SK-N-SH (cell line): ENCODE data around the gene LY6G5C. TPM values are rescaled to one million over a fixed set of nuclear protein-coding genes. Genes with fewer than 3 reads are reported as not detected.

Experiments
- CTCF ChIA-PET: fragments of 300-600, 350-600 bp; formaldehyde crosslinking; extraction: SDS; loops from one replicate; lab custom pipeline; 2021; lab: Yijun Ruan, JAX
- POLR2A ChIA-PET: fragments of 350-600 bp; sonication (Branson Sonifier 250); formaldehyde crosslinking; extraction: SDS; loops from one replicate; lab custom pipeline; 2020; ENCODE audit warnings: antibody characterized with exemption, inconsistent platforms; lab: Yijun Ruan, JAX
- DNase-seq: peaks from one replicate; pipeline ENCODE4 v3.0.0; 2012
- H2AFZ ChIP-seq: fragments of 200-600 bp; sonication (generic); 2 replicates; pipeline ENCODE4 v1.8.1; 2016; ENCODE audit warnings: antibody characterized with exemption, mild to moderate bottlenecking, low read depth
- H3F3A ChIP-seq: fragments of 200-600 bp; sonication (generic); replicated peaks from 2 replicates; pipeline ENCODE3; 2016; ENCODE audit warnings: antibody characterized with exemption, mild to moderate bottlenecking; ENCODE audit not compliant: insufficient read depth
- H3K27ac ChIP-seq, 2 experiments: fragments of 200-500 bp in 1 of 2; fragments of 200-600 bp in 1 of 2; sonication (Bioruptor generic) in 1 of 2; sonication (generic), shearing (Covaris generic) in 1 of 2; 2 replicates each; pipeline versions ENCODE4 v1.5.1 to v1.6.1; 2014 to 2016; ENCODE audit warnings: low read depth in 2 of 2, inconsistent platforms in 1 of 2, low read length in 1 of 2, mild to moderate bottlenecking in 1 of 2, mixed read lengths in 1 of 2
- H3K27me3 ChIP-seq: fragments of 200-600 bp; sonication (generic), shearing (Covaris generic); 2 replicates; pipeline ENCODE4 v1.6.1; 2016; ENCODE audit warnings: mixed run types; ENCODE audit not compliant: insufficient read depth
- H3K36me3 ChIP-seq, 2 experiments: fragments of 200-500 bp in 1 of 2; fragments of 200-600 bp in 1 of 2; sonication (Bioruptor generic) in 1 of 2; sonication (generic) in 1 of 2; replicated peaks in 1 of 2; 2 replicates each; pipeline versions ENCODE3 to v1.5.1; 2014 to 2016; ENCODE audit warnings: low read length in 1 of 2, mild to moderate bottlenecking in 1 of 2; ENCODE audit not compliant: insufficient read depth in 2 of 2, control insufficient read depth in 1 of 2
- H3K4me1 ChIP-seq, 2 experiments: fragments of 200-500 bp in 1 of 2; fragments of 200-600 bp in 1 of 2; sonication (Bioruptor generic) in 1 of 2; sonication (generic), shearing (Covaris generic) in 1 of 2; 2 replicates each; pipeline versions ENCODE4 v1.5.1 to v1.6.1; 2014 to 2016; ENCODE audit warnings: low read depth in 1 of 2, low read length in 1 of 2, mixed run types in 1 of 2; ENCODE audit not compliant: insufficient read depth in 2 of 2, control insufficient read depth in 1 of 2
- H3K4me2 ChIP-seq: fragments of 200-600 bp; sonication (generic), shearing (Covaris generic); 2 replicates; pipeline ENCODE4 v1.6.1; 2017; ENCODE audit warnings: mixed run types
- H3K4me3 ChIP-seq, 2 experiments: fragments of 200-500 bp in 1 of 2; fragments of 200-600 bp in 1 of 2; sonication (Bioruptor generic) in 1 of 2; sonication (generic), shearing (Covaris generic) in 1 of 2; 2 replicates each; pipeline versions ENCODE4 v1.5.1 to v1.8.1; 2014 to 2016; ENCODE audit warnings: low read depth in 2 of 2, inconsistent platforms in 1 of 2, low read length in 1 of 2, mild to moderate bottlenecking in 1 of 2, mixed read lengths in 1 of 2, moderate library complexity in 1 of 2
- H3K79me2 ChIP-seq: fragments of 200-600 bp; sonication (generic); 2 replicates; pipeline ENCODE4 v1.8.1; 2017; ENCODE audit warnings: mild to moderate bottlenecking; ENCODE audit not compliant: insufficient read depth
- H3K9ac ChIP-seq: fragments of 200-600 bp; sonication (generic); 2 replicates; pipeline ENCODE4 v1.6.1; 2017; ENCODE audit warnings: mixed run types
- H3K9me2 ChIP-seq: fragments of 200-600 bp; sonication (generic); 2 replicates; pipeline ENCODE4 v1.6.1; 2017; ENCODE audit warnings: mixed run types
- H3K9me3 ChIP-seq: fragments of 200-600 bp; sonication (generic); 2 replicates; pipeline ENCODE4 v1.6.1; 2017; ENCODE audit warnings: mixed run types, mild to moderate bottlenecking, moderate library complexity
- H4K20me1 ChIP-seq: fragments of 200-600 bp; sonication (generic); 2 replicates; pipeline ENCODE4 v1.6.1; 2017; ENCODE audit warnings: mild to moderate bottlenecking, mixed run types; ENCODE audit not compliant: insufficient read depth
- FOXM1 ChIP-seq: IDR thresholded peaks from 2 replicates; pipeline ENCODE4 v1.4.0; 2012; ENCODE audit warnings: low read depth, mild to moderate bottlenecking
- JUND ChIP-seq: IDR thresholded peaks from 2 replicates; pipeline ENCODE4 v1.4.0; 2012
- MEF2A ChIP-seq: IDR thresholded peaks from 2 replicates; pipeline ENCODE4 v1.4.0; 2012; ENCODE audit warnings: low read depth, borderline replicate concordance
- MXI1 ChIP-seq: IDR thresholded peaks from 2 replicates; pipeline ENCODE4 v1.6.1; 2012; ENCODE audit warnings: mild to moderate bottlenecking, low read depth, low read length, improper control_type of control experiment
- NRF1 ChIP-seq: IDR thresholded peaks from 2 replicates; pipeline ENCODE4 v1.6.1; 2012; ENCODE audit warnings: low read depth, mild to moderate bottlenecking, low read length
- POLR2AphosphoS5 ChIP-seq: IDR thresholded peaks from 2 replicates; pipeline ENCODE4 v1.6.1; 2012; ENCODE audit warnings: low read depth, low read length
- RFX5 ChIP-seq: IDR thresholded peaks from 2 replicates; pipeline ENCODE4 v1.6.1; 2012; ENCODE audit warnings: mild to moderate bottlenecking, improper control_type of control experiment, low read length
- RXRA ChIP-seq: IDR thresholded peaks from 2 replicates; pipeline ENCODE4 v1.4.0; 2012; ENCODE audit warnings: low read depth, mild to moderate bottlenecking, borderline replicate concordance
- TAF1 ChIP-seq: IDR thresholded peaks from 2 replicates; pipeline ENCODE4 v1.6.1; 2012; ENCODE audit warnings: low read depth, mild to moderate bottlenecking, low read length, moderate library complexity, borderline replicate concordance
- TCF12 ChIP-seq: IDR thresholded peaks from 2 replicates; pipeline ENCODE4 v1.4.0; 2012
- TEAD4 ChIP-seq: IDR thresholded peaks from 2 replicates; pipeline ENCODE4 v1.4.0; 2012; ENCODE audit warnings: mild to moderate bottlenecking, borderline replicate concordance; ENCODE audit not compliant: insufficient read depth
- USF1 ChIP-seq: IDR thresholded peaks from 2 replicates; pipeline ENCODE4 v1.4.0; 2012; ENCODE audit warnings: low read depth, borderline replicate concordance
- YY1 ChIP-seq: IDR thresholded peaks from 2 replicates; pipeline ENCODE4 v1.4.0; 2012; ENCODE audit warnings: low read depth, mild to moderate bottlenecking
- WGBS: methylation state at CpG from one replicate; pipeline ENCODE4 v1.1.6; 2017; ENCODE audit warnings: low lambda C conversion rate; 5-methylcytosine and 5-hydroxymethylcytosine counted together
- polyA plus RNA-seq, 3 experiments: library from polyadenylated mRNA; depleted of rRNA; stranded (reverse); fragments of >200 nt; gene quantifications; 2 replicates each; pipeline ENCODE4 v1.2.3, GENCODE V29; 2012
- TF ChIP-seq, protein P1 (sequence below): fragments of 200-600 bp; sonication (generic); IDR thresholded peaks from 2 replicates; pipeline ENCODE4 v1.6.1; 2017; ENCODE audit warnings: antibody characterized with exemption, mild to moderate bottlenecking, moderate library complexity
- TF ChIP-seq, protein P2 (sequence below): IDR thresholded peaks from 2 replicates; pipeline ENCODE4; 2012
- TF ChIP-seq, protein P3 (sequence below): IDR thresholded peaks from 2 replicates; pipeline ENCODE4 v1.6.1; 2012; ENCODE audit warnings: mild to moderate bottlenecking, low read depth, low read length, moderate library complexity

Gene LY6G5C
- polyA plus RNA-seq, 1 of the 3 experiments (the other 2 are of a cell fraction) = 1.1 TPM

DNA sequence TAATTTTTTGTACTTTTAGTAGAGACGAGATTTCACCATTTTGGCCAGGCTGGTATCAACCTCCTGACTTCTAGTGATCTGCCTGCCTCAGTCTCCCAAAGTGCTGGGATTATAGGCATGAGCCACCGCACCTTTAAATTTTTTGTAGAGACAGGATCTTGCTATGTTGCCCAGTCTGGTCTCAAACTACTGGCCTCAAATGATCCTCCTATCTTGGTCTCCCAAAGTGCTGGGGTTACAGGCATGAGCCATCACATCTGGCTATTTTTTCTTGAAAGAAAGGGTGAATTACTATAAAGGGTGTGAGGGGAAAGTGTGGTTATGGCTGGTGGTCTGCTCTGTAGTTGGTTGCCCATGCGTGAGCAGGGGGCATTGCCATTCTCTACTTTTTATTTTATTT, 27.4 kb upstream of the LY6G5C start:
- H3K9ac ChIP-seq = no peak overlapping the region
- no peaks in the 10 kb centered on the region for H3K27me3 ChIP-seq
- H3K9me2 ChIP-seq = no peaks in the 10 kb centered on the region
- no peaks in the 10 kb centered on the region for H3K9me3 ChIP-seq
- no peaks in the 10 kb centered on the region for H3K79me2 ChIP-seq
- H3K27ac ChIP-seq = no peak overlapping the region
- POLR2A ChIA-PET = no interaction called here
- no peak for DNase-seq
- TF ChIP-seq, protein P1, sequence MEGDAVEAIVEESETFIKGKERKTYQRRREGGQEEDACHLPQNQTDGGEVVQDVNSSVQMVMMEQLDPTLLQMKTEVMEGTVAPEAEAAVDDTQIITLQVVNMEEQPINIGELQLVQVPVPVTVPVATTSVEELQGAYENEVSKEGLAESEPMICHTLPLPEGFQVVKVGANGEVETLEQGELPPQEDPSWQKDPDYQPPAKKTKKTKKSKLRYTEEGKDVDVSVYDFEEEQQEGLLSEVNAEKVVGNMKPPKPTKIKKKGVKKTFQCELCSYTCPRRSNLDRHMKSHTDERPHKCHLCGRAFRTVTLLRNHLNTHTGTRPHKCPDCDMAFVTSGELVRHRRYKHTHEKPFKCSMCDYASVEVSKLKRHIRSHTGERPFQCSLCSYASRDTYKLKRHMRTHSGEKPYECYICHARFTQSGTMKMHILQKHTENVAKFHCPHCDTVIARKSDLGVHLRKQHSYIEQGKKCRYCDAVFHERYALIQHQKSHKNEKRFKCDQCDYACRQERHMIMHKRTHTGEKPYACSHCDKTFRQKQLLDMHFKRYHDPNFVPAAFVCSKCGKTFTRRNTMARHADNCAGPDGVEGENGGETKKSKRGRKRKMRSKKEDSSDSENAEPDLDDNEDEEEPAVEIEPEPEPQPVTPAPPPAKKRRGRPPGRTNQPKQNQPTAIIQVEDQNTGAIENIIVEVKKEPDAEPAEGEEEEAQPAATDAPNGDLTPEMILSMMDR = no peak
- TF ChIP-seq TCF12 = no peak
- TF ChIP-seq RFX5 = no peak
- no peak for TF ChIP-seq MEF2A
- TF ChIP-seq, protein P2, sequence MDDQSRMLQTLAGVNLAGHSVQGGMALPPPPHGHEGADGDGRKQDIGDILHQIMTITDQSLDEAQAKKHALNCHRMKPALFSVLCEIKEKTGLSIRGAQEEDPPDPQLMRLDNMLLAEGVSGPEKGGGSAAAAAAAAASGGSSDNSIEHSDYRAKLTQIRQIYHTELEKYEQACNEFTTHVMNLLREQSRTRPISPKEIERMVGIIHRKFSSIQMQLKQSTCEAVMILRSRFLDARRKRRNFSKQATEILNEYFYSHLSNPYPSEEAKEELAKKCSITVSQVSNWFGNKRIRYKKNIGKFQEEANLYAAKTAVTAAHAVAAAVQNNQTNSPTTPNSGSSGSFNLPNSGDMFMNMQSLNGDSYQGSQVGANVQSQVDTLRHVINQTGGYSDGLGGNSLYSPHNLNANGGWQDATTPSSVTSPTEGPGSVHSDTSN = no peak
- no peak for TF ChIP-seq POLR2AphosphoS5
- TF ChIP-seq RXRA = no peak
- TF ChIP-seq USF1 = no peak
- no peak for TF ChIP-seq MXI1
- TF ChIP-seq FOXM1 = no peak
- TF ChIP-seq TAF1 = no peak
- TF ChIP-seq, all 33 proteins: peak for 0
- Histone ChIP-seq H3F3A (peaks cover 12% of the 10 kb centered on the region), H3K36me3 (no peaks in the 10 kb centered on the region), H3K4me2 (no peak overlapping the region), H4K20me1 (no peaks in the 10 kb centered on the region), H2AFZ (no peak overlapping the region), H3K4me3 (no peak overlapping the region), H3K4me1 (no peaks in the 10 kb centered on the region; a peak in 1 of 4 replicates)
- CTCF ChIA-PET = interaction anchor here (1.5 kb wide), 1 partner anchor 21 kb away, joined by 5 read pairs; the partner anchor contains the start of gene DDAH2
- 93% methylated on average over 3 of the region's 3 CpGs for WGBS

GRCh38 chr6:31707701-31708100, 26.8 kb upstream of the LY6G5C start:
- ChIA-PET CTCF (interaction anchor here (1.5 kb wide), 1 partner anchor 22 kb away, joined by 5 read pairs; the partner anchor contains the start of gene DDAH2), POLR2A (no interaction called here)
- Histone ChIP-seq H3K27me3 (no peaks in the 10 kb centered on the region), H3K79me2 (peaks cover 1% of the 10 kb centered on the region), H3K36me3 (no peaks in the 10 kb centered on the region), H3K27ac (no peak overlapping the region), H3F3A (peaks cover 12% of the 10 kb centered on the region), H2AFZ (no peak overlapping the region), H3K9me3 (no peaks in the 10 kb centered on the region), H3K9me2 (no peaks in the 10 kb centered on the region), H3K4me2 (no peak overlapping the region), H4K20me1 (no peaks in the 10 kb centered on the region), H3K4me1 (no peaks in the 10 kb centered on the region; a peak in 1 of 4 replicates), H3K9ac (no peak overlapping the region), H3K4me3 (no peak overlapping the region)
- 94% methylated on average over 7 of the region's 10 CpGs for WGBS
- no peak for TF ChIP-seq YY1
- no peak for TF ChIP-seq TEAD4
- TF ChIP-seq, protein P3, sequence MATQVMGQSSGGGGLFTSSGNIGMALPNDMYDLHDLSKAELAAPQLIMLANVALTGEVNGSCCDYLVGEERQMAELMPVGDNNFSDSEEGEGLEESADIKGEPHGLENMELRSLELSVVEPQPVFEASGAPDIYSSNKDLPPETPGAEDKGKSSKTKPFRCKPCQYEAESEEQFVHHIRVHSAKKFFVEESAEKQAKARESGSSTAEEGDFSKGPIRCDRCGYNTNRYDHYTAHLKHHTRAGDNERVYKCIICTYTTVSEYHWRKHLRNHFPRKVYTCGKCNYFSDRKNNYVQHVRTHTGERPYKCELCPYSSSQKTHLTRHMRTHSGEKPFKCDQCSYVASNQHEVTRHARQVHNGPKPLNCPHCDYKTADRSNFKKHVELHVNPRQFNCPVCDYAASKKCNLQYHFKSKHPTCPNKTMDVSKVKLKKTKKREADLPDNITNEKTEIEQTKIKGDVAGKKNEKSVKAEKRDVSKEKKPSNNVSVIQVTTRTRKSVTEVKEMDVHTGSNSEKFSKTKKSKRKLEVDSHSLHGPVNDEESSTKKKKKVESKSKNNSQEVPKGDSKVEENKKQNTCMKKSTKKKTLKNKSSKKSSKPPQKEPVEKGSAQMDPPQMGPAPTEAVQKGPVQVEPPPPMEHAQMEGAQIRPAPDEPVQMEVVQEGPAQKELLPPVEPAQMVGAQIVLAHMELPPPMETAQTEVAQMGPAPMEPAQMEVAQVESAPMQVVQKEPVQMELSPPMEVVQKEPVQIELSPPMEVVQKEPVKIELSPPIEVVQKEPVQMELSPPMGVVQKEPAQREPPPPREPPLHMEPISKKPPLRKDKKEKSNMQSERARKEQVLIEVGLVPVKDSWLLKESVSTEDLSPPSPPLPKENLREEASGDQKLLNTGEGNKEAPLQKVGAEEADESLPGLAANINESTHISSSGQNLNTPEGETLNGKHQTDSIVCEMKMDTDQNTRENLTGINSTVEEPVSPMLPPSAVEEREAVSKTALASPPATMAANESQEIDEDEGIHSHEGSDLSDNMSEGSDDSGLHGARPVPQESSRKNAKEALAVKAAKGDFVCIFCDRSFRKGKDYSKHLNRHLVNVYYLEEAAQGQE = no peak
- TF ChIP-seq POLR2AphosphoS5 = no peak
- no peak for TF ChIP-seq JUND
- TF ChIP-seq MXI1 = no peak
- TF ChIP-seq TCF12 = no peak
- no peak for TF ChIP-seq NRF1
- DNase-seq = no peak
